Adrenal gland (tissue), 5 donors: ENCODE results near the gene SLC30A7.

Experiments
- CTCF ChIP-seq, 6 experiments: fragments of 450-650 bp in 4 of 6; fragments of 200-600 bp in 2 of 6; sonication (generic) in 1 of 6; IDR thresholded peaks; 1 replicate in 5 of 6; 2 replicates in 1 of 6; pipeline versions ENCODE4 v1.5.1 to v1.8.0; 2016 to 2021; ENCODE audit warnings: antibody characterized with exemption in 6 of 6, mild to moderate bottlenecking in 2 of 6, moderate library complexity in 1 of 6
- POLR2A ChIP-seq, 2 donors: fragments of 450-650 bp; IDR thresholded peaks; one replicate each; pipeline ENCODE4 v1.6.1; 2017; ENCODE audit warnings: antibody characterized with exemption in 2 of 2, mild to moderate bottlenecking in 2 of 2, moderate library complexity in 1 of 2
- donor health status: DM: no; HTN: no; CAD: no.

DNA sequence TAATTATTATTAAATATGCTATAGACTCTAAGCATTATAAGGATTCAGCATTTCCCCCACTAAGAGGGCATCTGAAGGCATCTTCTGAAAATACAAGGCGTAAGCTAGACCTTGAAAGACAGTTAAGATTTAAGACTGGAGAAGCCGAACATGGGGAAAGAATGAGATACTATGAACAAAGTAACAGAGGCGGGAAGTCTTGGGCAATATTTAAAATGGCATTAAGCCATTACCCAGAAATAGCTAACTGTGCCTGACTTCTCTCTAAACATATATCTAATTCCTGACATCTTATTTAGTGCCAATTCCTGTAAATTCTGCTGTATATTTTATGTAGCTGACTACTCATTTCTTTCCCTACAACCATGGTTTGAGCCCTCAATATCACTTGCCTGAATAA, 108.8 kb downstream of the SLC30A7 start:
- TF ChIP-seq CTCF (IDR thresholded peaks at IDR 0.05) (no peak), POLR2A (IDR thresholded peaks at IDR 0.05) (no peak)
